DMS 273 (cell line): ENCODE measurements around the gene KRTAP2-1.
"Not testable (repeated sequence)": the region's sequence is repeated elsewhere in the genome, so short reads cannot be mapped to it uniquely, and the experiment has no call there.

Experiments used
- DNase-seq: peaks from one replicate; lab custom pipeline; 2025; ENCODE audit not compliant: unreplicated experiment; lab: John Stamatoyannopoulos, UW

The KRTAP2-1 gene, protein sequence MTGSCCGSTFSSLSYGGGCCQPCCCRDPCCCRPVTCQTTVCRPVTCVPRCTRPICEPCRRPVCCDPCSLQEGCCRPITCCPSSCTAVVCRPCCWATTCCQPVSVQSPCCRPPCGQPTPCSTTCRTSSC

DNA sequence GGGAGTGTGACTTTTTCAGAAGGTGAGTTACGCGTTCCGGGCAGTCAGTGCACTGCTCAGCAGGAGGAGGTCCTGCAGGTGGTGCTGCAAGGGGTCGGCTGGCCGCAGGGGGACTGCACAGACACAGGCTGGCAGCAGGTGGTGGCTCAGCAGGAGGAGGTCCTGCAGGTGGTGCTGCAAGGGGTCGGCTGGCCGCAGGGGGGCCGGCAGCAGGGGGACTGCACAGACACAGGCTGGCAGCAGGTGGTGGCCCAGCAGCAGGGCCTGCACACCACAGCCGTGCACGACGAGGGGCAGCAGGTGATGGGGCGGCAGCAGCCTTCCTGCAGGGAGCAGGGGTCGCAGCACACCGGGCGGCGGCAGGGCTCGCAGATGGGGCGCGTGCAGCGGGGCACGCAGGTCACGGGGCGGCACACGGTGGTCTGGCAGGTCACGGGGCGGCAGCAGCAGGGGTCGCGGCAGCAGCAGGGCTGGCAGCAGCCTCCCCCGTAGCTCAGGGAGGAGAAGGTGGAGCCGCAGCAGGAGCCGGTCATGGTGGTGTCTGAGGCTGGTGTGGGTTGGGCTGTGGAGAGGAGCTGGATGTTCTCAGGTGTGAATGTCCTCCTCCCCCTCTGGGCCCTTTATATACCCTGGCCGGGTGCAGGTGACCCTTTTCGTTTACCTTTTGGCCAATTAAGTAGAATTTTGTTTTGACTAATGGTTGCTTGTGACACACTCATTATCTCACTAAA lies at the start of gene KRTAP2-1:
KRTAP2-1 (minus strand) TSS at position 582 of the 731 bp plus-strand sequence; CDS start at position 533, 49 bp downstream.
- DNase-seq, result not testable (repeated sequence)

DNA sequence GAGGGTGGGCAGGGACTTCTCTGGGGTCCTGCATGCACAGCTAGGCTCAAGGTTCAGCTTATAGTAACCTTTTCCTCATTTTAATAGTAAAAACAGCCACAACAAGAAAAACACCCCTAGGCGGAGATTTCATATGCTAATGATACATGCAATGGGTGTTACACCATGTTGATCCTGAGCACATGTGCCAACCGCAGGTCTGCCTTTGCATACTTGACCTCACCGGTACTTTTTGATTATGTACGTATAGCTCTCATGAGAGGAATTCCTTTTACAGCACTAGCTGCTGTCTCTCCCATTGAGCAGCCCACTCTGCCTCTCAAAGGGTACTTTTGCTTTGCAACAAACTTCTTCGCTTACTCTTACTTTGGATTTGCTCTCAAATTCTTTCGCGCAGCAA lies 48.9 kb upstream of the KRTAP2-1 start:
- DNase-seq, result no peak

DNA sequence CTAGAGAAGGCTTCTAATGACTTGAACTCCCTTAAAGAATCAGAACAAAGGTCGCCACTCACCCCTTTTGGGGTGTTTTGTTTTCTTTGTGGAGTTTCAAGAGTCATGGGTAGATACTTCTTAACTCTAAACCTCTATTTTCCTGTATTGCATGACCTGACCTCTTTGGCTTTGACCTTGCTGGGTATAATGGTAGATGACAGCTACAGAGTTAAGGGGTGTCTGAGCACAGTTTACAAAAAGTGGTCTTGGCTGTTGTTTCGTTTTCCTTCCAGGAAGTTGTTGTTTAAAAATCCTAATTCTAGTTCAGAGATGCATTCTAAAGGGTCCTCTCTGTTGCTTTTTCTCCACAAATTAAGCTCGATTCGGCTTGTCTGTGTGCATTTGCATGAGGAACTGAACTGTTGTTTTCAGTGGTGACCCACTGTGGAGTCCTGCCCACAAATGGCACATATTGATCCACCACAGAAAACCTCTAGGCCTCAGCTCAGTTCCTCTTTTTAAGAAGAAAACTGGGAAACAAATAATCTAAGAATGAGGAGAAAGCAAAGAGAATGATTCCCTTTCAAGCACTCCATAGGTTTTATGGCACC lies 41.7 kb upstream of the KRTAP2-1 start:
- DNase-seq, result not testable (repeated sequence)

DNA sequence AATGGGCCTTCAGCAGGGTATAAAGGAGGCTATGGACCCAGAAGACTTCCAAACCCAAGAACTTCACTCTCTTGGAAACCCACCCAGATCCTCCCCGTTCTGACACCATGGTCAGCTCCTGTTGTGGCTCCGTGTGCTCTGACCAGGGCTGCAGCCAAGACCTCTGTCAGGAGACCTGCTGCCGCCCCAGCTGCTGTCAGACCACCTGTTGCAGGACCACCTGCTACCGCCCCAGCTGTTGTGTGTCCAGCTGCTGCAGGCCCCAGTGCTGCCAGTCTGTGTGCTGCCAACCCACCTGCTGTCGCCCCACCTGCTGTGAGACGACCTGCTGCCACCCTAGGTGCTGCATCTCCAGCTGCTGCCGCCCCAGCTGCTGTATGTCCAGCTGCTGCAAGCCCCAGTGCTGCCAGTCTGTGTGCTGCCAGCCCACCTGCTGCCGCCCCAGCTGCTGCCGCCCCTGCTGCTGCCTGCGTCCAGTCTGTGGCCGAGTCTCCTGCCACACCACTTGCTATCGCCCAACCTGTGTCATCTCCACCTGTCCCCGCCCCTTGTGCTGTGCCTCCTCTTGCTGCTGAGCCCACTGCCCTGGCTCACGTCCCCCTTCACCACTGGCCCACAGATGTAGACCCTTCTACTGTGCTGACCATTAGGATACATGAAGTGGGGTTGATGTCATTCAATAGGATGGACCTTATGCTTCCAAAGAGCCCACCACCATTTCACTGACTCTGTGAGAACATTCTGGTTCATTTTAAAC lies 37.2 kb upstream of the KRTAP2-1 start, which contains the start of gene KRTAP4-7:
KRTAP4-7 (plus strand) TSS at position 51 of the 757 bp plus-strand sequence; CDS start at position 108, 57 bp downstream.
- not testable (repeated sequence) for DNase-seq

DNA sequence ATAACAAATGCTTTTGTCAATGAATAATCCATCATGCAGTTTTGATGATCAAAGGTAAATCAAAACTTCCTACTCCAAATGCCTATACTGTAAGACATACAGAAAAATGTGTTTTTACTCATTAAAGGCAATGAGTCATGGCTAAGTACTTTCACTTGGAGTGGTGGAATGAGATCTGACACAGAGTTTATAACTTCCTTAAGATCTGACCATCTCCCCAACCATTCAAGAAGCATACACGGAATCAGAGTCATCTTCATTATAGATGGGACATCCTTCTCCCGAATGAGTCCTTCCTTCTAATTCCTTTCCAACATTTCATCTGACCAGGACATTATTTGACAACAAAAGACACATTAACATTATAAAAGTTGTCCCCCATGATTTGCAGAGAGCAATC lies 36.3 kb upstream of the KRTAP2-1 start:
- not testable (repeated sequence) for DNase-seq

DNA sequence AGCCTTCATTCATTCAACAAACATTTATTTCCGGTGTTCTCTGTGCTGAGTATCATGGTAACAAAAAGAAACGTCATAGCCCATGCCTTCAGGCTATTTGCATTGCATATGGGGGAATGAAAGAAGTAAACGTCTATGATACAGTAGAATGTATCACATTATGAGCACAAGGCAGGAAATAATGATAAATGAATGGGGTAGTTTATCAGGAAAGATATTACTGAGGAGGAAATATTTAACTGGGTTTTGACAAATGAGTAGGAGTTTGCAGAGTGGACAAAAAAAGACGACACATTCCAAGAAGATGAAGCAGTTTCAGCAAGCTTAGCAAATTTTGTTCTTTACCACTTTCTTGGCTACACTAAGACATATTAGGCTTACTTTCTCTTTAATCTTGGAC lies 35.5 kb upstream of the KRTAP2-1 start:
- DNase-seq, result no peak

DNA sequence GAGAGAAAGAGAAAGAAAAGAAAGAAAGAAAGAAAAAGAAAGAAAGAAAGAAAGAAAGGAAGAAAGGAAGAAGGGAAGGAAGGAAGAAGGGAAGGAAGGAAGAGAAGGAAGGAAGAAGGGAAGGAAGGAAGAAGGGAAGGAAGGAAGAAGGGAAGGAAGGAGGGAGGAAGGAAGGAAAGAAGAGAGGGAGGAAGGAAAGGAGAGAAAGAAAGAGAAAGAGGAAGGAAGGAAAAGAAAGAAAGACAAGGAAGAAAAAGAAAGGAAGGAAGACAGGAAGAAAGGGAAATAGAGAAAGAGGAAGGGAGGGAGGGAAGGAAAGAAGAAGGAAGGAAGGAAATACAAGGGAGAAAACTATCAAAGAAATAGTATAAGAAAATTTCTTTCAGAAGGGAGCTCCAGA lies 29.7 kb upstream of the KRTAP2-1 start:
- DNase-seq, result no peak

DNA sequence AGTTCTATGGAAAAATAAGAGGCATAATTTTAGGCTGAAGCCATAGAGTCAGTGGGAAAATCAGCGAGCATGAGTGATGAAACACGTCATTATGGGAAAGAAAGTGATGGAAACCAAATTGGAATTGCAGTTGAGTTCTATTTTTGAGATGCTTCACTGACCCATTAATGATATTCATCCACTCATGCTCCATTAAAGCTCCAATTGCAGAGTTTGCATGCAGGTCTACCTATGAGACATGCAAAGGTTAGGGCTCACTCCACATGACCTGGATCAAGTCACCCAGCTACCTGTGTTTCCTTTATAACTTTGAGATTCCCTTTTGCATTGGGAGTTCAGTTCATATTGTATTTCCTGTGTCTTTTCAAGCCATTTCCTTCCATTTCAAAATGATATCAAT lies 26.6 kb upstream of the KRTAP2-1 start:
- no peak for DNase-seq

DNA sequence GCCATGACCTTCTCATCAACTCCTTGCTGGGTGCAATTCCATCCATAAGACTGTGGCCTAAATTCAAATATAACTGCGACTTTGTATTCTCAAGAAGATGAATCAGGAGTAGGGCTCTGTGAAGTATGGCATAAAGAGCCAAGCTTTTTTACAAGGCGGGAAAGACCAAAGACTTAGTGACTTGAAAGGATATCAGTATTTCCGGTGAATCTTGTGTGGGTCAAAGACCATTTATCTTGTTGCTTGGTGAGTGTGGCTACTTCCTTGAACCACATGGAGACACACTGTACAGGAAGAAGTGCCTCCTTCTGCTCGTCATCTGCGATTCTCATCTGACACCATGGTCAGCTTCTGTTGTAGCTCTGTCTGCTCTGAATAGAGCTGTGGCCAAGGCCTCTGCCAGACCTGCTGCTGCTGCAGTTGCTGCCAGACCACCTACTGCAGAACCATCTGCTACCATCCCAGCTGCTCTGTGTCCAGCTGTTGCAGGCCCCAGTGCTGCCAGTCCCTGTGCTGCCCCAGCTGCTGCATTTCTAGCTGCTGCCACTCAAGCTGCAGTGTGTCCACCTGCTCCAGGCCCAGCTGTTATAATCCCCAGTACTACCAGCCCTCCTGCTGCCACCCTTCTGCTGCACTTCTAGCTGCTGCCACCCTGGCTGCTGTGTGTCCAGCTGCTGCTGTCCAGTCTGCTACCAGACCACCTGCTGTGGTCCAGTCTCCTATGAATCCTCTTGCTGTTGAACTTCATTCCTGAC lies 24.7 kb upstream of the KRTAP2-1 start:
- peak; percentile 70 for DNase-seq

DNA sequence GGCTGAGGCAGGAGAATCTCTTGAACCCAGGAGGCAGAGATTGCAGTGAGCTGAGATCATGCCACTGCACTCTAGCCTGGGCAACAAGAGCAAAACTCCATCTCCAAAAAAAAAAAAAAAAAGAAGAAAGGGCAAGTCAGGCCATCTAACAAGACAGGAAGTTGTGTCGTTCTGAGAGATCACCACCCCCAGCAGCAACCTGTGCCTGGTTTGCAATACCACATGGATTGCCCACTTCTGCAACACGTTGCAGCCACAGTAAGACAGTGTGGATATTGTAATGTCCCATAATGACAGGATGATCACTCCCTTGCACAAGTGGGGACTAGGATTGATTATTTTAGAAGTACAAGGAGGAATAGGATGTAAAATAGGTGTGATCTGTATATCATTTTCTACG lies 21.9 kb upstream of the KRTAP2-1 start:
- DNase-seq, result no peak

DNA sequence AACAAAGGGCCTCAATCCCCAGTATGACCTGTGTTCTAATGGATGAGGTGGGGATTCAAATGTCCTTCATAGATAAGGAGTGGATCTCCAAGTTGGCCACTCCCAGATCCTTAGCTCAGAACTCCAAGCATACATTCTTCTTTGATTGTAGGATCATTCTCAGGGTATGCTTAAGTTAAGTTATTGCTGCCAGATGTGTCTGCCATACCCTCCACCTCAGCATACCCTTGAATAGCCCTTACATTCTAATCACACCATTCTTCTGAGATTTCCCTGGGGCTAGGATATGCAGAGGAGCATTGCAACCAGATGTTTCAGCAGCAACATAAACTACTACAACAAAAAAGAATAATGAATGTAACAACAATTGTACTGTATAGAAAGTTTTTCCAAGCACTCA lies 20.2 kb upstream of the KRTAP2-1 start:
- DNase-seq, result no peak

DNA sequence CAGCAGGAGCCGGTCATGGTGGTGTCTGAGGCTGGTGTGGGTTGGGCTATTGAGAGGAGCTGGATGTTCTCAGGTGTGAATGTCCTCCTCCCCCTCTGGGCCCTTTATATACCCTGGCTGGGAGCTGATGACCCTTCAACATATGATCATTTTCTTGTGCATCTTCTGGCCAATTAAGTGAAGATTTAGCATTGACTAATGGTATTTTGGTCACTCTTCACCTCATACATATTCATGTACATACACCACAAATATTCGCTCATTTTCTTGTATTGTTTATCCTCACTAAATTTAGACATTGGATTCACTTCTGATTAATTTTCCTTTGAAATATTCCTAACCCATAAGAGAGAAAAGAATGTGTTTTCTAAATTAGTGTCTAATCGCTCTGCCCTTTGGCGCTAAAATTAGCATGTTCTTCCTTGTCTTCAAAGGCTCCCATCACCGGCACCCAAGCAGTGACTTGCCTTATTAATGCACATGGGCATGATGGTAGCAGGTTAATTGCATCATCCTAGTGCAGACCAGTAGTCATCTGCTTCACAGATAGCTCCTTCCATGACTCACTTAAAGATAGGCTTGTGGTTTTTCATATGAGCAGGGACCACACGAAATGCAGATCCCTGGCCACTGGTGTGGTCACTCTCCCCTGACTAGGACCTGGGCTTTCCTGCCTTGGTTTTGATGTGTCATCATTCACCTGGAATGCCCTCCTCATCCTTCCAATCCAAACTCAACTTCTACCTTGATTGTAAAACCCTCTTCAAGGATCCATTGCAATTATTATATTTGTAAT lies 18.9 kb upstream of the KRTAP2-1 start, which contains the start of gene KRTAP2-4:
KRTAP2-4 (minus strand) TSS at position 51 of the 796 bp plus-strand sequence; CDS start at position 17, 34 bp downstream.
- no peak for DNase-seq

DNA sequence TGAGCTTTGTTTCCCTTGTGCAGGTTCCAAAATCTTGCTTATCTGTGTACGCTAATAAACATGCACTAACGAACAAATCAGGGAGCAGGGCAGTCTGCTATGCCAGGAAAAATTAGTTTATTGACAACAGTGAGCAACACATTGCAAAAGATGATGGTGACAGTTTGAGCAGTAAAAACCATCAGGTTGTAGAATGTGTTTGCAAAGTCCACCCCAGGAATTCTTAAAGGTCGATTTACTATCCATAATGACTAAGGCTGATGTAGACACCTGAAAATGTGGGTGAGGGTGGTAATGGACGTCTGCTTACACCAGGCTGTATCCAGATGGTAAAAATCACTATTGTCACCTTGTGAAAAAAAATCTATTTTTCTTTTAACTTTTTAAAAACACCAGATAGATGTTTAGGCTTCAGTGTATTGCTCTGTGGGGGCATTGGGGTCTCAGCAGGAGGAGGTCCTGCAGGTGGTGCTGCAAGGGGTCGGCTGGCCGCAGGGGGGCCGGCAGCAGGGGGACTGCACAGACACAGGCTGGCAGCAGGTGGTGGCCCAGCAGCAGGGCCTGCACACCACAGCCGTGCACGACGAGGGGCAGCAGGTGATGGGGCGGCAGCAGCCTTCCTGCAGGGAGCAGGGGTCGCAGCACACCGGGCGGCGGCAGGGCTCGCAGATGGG lies 18.0 kb upstream of the KRTAP2-1 start:
- not testable (repeated sequence) for DNase-seq

DNA sequence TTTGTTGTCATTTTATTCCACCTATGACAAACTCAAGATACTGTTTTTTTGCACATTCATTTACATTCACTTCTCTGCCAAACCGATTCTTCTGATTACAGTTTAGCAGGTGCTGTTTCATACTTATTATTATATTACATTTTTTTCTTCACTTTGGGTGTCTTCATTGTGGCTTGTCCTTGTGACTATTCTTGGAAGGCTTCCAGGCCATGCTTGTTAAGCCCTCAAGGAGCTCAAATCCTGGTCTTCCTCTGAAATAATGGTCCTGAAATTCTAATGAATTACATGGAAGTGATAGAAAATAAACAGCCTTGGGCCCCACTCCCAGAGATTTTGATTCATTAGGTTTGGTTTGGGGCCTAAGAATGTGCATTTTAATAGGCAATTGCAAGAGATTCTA lies 17.2 kb upstream of the KRTAP2-1 start:
- no peak for DNase-seq

DNA sequence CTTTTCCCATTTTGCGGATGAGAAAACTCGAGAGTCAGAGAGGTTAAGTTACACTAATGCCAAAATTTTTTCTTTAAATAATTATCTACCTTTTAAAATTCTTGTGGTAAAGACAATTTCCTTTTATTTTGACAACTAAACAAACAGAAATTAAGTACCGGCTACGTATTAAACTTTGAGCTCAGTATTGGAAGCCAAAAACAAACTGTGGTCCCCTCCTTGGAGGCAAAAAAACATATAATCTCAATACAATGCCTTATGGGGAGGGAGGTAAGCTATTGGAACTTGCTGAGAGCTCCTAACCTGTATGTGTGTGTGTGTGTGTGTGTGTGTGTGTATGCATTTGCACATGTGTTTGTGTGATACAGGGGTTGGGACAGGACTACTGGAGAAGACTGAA lies 16.3 kb upstream of the KRTAP2-1 start:
- no peak for DNase-seq

DNA sequence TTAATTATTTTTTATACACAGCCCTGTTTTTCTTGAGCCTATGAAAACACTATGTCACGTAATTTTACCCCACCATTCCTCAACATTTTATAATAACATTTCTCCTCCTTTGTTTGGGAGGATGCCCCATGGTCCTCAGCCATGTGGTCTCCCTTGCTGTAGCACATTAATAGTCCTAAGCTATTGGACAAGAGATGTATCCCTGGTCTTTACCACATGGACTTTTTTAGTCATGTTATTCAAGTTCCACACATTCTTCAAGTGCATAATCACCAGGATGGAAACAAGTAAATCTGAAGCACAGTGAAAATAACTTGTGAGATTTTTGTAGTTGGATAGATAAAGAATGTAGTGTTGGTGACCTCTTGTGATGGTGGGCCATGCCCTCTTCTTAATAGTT lies 14.8 kb upstream of the KRTAP2-1 start:
- no peak for DNase-seq

DNA sequence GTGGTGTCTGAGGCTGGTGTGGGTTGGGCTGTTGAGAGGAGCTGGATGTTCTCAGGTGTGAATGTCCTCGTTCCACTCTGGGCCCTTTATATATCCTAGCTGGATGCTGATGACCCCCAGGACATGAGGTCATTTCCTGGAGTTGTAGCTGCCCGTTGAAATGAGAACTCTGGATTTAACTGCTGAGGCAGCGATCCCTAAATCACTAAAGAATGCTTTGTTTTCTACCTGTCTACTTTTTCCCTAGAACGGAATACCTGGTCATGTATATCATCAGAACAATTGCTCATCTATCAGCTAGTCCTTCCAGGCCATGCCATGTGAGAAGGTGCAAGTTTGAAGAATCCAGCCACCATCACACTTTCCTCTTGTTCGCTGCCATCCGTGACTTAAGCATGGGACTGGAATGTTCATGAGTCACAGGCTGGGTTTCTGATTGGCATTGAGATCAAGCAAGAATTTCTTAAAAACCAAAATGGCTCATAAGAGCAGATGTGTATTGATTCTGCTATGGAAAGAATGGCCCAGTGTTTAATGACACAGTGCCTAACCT lies 13.0 kb upstream of the KRTAP2-1 start, which contains the start of gene KRTAP2-3:
KRTAP2-3 (minus strand) TSS at position 63 of the 553 bp plus-strand sequence. CDS start 64 bp downstream, outside the sequence.
- DNase-seq, result no peak

DNA sequence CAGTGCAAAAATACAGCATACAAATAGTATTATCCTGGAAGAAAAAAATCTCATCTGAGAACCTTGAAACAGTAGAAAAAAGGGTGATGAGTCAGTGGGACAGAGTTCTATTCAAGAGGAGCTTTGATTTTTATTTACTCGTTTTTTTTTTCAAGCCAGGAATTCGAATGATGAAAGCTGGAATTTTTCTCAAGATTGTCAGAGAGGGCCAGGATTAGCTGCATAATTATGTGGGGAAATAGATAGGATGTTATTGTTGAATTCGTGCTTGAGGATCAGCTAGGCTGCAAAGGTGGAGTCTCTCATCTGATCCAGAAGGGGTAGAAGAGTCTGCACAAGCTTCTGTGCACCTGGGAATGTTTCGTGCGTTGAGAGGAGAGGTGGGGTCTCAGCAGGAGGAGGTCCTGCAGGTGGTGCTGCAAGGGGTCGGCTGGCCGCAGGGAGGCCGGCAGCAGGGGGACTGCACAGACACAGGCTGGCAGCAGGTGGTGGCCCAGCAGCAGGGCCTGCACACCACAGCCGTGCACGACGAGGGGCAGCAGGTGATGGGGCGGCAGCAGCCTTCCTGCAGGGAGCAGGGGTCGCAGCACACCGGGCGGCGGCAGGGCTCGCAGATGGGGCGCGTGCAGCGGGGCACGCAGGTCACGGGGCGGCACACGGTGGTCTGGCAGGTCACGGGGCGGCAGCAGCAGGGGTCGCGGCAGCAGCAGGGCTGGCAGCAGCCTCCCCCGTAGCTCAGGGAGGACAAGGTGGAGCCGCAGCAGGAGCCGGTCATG lies 12.3 kb upstream of the KRTAP2-1 start:
- not testable (repeated sequence) for DNase-seq
